ENCODE data around the gene GPR146. TPM values are rescaled to one million over a fixed set of nuclear protein-coding genes. Genes with fewer than 3 reads are reported as not detected.

Gene GPR146
- total RNA-seq, 2 experiments from 2014 or later = 0.40 to 2.1 TPM

DNA sequence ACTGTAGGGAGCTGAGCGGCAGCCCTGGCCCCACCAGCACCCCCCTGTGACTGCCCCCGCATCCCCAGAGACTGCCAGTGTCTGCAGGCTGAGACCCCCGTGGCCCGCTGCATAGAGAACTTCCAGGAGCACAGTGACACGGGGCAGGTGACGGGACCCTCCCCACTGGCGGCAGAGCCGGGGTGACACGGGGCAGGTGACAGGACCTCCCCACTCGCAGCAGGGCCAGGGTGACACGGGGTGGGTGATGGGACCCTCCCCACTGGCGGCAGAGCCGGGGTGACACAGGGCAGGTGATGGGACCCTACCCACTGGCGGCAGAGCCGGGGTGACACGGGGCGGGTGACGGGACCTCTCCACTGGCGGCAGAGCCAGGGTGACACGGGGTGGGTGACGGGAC, 45.9 kb downstream of the GPR146 start:
- no peaks in the 10 kb centered on the region for H3K9me3 Mint-ChIP-seq (ENCODE audit: low read depth)
- H3K36me3 Mint-ChIP-seq = no peaks in the 10 kb centered on the region
- no peak overlapping the region for H3K27ac Mint-ChIP-seq
- peaks cover 6% of the 10 kb centered on the region for H3K27me3 Mint-ChIP-seq
- no peak overlapping the region for H3K4me3 Mint-ChIP-seq
- ATAC-seq (no peak), DNase-seq (no peak)
- H3K4me1 Mint-ChIP-seq = peaks cover 10% of the 10 kb centered on the region
- CTCF ChIA-PET = interaction anchor here (0.9 to 5.6 kb wide), 3 partner anchors 9 to 86 kb away, joined by 3 to 69 read pairs (median 3); no protein-coding TSS in a partner anchor

GRCh38 chr7:1090686-1091643, 46.6 kb downstream of the GPR146 start:
- H3K4me1 Mint-ChIP-seq = peaks cover 10% of the 10 kb centered on the region
- H3K27me3 Mint-ChIP-seq = peaks cover 6% of the 10 kb centered on the region
- no peak overlapping the region for H3K27ac Mint-ChIP-seq
- DNase-seq = no peak
- no peak overlapping the region for H3K4me3 Mint-ChIP-seq
- CTCF ChIA-PET = interaction anchor here (0.9 to 2.1 kb wide), 6 partner anchors 9 to 98 kb away, joined by 3 to 7 read pairs (median 4); no protein-coding TSS in a partner anchor
- H3K9me3 Mint-ChIP-seq (ENCODE audit: low read depth) = no peaks in the 10 kb centered on the region
- ATAC-seq = no peak
- no peaks in the 10 kb centered on the region for H3K36me3 Mint-ChIP-seq

DNA sequence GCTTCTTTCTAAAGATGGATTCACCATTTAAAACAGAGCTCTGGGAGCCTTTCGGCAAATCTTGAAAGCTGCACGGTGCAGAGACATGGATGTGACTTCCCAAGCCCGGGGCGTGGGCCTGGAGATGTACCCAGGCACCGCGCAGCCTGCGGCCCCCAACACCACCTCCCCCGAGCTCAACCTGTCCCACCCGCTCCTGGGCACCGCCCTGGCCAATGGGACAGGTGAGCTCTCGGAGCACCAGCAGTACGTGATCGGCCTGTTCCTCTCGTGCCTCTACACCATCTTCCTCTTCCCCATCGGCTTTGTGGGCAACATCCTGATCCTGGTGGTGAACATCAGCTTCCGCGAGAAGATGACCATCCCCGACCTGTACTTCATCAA, 47.3 kb downstream of the GPR146 start:
- H3K27me3 Mint-ChIP-seq = peaks cover 6% of the 10 kb centered on the region
- DNase-seq = no peak
- ATAC-seq = no peak

GRCh38 chr7:1092161-1092632, 47.9 kb downstream of the GPR146 start:
- H3K36me3 Mint-ChIP-seq = no peaks in the 10 kb centered on the region
- ATAC-seq = no peak
- no peak overlapping the region for H3K4me3 Mint-ChIP-seq
- H3K4me1 Mint-ChIP-seq = peaks cover 4% of the 10 kb centered on the region
- no peak for DNase-seq
- no peaks in the 10 kb centered on the region for H3K9me3 Mint-ChIP-seq (ENCODE audit: low read depth)
- H3K27me3 Mint-ChIP-seq = peaks cover 3% of the 10 kb centered on the region
- no peak overlapping the region for H3K27ac Mint-ChIP-seq
- CTCF ChIA-PET = interaction anchor here (1.2 to 2.1 kb wide), 4 partner anchors 26 to 99 kb away, joined by 3 to 7 read pairs (median 4); no protein-coding TSS in a partner anchor

More for the DNA sequence above, 47.3 kb downstream of the GPR146 start:
- Mint-ChIP-seq H3K4me1 (peaks cover 10% of the 10 kb centered on the region), H3K27ac (no peak overlapping the region), H3K9me3 (ENCODE audit: low read depth) (no peaks in the 10 kb centered on the region), H3K36me3 (no peaks in the 10 kb centered on the region), H3K4me3 (no peak overlapping the region)
- CTCF ChIA-PET = interaction anchor here (1.2 to 2.1 kb wide), 4 partner anchors 26 to 98 kb away, joined by 3 to 7 read pairs (median 4); no protein-coding TSS in a partner anchor

DNA sequence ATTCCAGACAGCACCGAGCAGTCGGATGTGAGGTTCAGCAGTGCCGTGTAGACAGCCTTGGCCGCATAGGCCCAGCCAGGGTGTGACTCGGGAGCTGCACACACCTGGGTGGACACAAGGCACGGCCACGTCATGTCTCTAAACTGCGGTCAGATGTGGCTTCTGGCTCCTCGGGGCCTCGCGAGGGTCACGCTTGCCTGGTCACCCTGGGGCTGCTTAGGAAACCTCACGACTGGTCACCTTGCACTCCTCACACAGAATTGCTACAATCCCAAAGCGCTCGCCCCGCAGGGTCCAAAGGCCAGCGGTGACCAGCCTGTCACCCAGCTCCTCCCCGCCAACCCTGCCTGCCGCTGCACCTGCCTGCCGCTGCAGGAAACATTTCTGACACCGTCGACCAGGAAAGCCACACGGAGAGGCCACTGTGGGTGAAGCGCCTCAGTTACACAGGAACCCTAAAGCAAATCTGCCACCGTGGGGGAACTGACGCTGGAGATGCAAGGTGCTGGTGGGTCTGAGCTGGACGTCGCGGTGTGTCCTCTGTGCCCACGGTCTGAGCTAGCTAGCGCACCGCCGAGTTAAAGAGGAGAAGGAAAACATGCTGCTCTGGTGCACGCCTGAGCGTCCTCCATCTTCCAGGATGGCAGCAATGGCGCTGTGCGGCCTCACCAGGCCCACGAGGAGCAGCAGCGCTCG, 48.6 kb downstream of the GPR146 start:
- H3K36me3 Mint-ChIP-seq = peaks cover 1% of the 10 kb centered on the region
- H3K27ac Mint-ChIP-seq = no peak overlapping the region
- no peak for DNase-seq
- H3K9me3 Mint-ChIP-seq (ENCODE audit: low read depth) = no peaks in the 10 kb centered on the region
- no peaks in the 10 kb centered on the region for H3K27me3 Mint-ChIP-seq
- CTCF ChIA-PET = interaction anchor here (1.2 to 2.1 kb wide), 3 partner anchors 27 to 100 kb away, joined by 4 to 7 read pairs (median 5); no protein-coding TSS in a partner anchor
- peaks cover 3% of the 10 kb centered on the region for H3K4me1 Mint-ChIP-seq
- no peak for ATAC-seq
- no peak overlapping the region for H3K4me3 Mint-ChIP-seq

DNA sequence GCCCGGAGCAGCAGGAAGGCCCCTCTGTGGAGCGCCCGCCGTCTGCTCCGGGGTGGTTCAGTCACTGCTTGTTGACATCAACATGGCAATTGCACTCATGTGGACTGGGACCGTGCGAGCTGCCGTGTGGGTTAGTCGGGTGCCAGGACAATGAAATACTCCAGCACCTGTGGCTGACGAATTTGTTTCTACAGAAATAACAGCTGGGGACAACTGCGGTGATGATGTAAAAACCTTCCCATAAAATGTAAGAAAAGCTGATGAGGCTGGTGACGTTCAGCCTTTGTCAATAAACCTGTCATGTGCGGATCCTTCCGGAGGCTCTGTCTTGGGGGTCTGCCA, 49.1 kb downstream of the GPR146 start:
- peaks cover 3% of the 10 kb centered on the region for H3K4me1 Mint-ChIP-seq
- DNase-seq (no peak), ATAC-seq (no peak)
- H3K27ac Mint-ChIP-seq = no peak overlapping the region
- H3K4me3 Mint-ChIP-seq = no peak overlapping the region
- H3K9me3 Mint-ChIP-seq (ENCODE audit: low read depth) = peaks cover 3% of the 10 kb centered on the region
- H3K36me3 Mint-ChIP-seq = peaks cover 1% of the 10 kb centered on the region
- H3K27me3 Mint-ChIP-seq = no peaks in the 10 kb centered on the region
- CTCF ChIA-PET = interaction anchor here (1.9 kb wide), 1 partner anchor 28 kb away, joined by 5 read pairs; no protein-coding TSS in a partner anchor

DNA sequence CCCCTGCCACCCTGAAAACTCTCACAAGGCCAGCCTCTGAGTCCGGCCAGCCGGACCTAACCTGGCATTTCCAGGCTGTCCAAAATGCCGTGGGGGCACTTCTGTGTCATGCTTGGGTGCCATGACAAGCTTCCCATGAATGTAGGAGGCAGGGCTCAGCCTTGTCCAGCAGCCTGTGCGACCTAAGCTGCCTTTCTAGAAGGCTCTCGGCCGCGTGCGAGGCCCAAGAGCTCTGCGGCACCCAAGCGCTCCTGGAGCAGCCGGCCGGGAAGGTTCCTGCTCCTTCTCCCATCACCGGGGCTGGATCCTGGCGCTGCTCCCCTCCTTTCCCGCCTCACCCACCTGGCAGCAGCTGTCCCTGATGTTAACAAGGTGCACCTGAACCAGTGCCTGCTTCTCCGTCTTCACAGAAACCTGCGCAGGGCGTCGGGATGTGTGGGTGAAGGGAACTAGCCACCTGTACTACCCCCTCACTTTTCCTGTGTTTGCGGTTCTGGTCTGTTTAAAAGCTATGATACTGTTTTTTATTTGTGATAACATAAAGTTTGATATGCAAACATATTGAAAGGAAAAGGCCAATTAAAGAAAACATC, 49.7 kb downstream of the GPR146 start:
- ATAC-seq = no peak
- Mint-ChIP-seq H3K27me3 (no peaks in the 10 kb centered on the region), H3K36me3 (peaks cover 1% of the 10 kb centered on the region), H3K27ac (no peak overlapping the region), H3K4me3 (no peak overlapping the region), H3K4me1 (peaks cover 3% of the 10 kb centered on the region), H3K9me3 (ENCODE audit: low read depth) (peaks cover 3% of the 10 kb centered on the region)
- CTCF ChIA-PET = interaction anchor here (1.2 to 1.9 kb wide), 2 partner anchors 8 to 29 kb away, joined by 5 read pairs; no protein-coding TSS in a partner anchor
- no peak for DNase-seq

DNA sequence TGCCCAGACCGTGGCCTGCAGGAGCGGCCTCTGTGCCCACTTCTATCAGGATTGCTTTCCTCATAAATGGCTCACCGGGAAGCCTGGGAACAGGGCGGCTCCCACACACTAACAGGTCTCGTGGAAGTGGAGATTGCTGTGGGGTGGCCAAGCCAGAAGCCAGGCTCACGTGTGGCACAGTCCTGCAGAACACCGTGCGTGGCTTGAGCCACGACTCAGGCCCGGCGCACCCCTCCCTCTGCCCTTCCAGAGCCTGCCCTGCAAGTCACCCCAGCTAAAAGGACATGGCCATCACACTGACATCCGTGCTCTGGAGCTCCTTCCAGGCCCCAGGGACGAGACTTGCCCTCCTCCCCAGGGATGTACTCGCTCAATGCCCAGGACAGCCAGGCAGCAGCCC, 50.5 kb downstream of the GPR146 start:
- Mint-ChIP-seq H3K27ac (no peak overlapping the region), H3K36me3 (peaks cover 1% of the 10 kb centered on the region), H3K4me3 (no peak overlapping the region), H3K9me3 (ENCODE audit: low read depth) (peaks cover 3% of the 10 kb centered on the region), H3K27me3 (no peaks in the 10 kb centered on the region), H3K4me1 (peaks cover 3% of the 10 kb centered on the region)
- CTCF ChIA-PET = interaction anchor here (1.2 to 1.9 kb wide), 2 partner anchors 9 to 102 kb away, joined by 5 to 6 read pairs; no protein-coding TSS in a partner anchor
- ATAC-seq = no peak
- no peak for DNase-seq

DNA sequence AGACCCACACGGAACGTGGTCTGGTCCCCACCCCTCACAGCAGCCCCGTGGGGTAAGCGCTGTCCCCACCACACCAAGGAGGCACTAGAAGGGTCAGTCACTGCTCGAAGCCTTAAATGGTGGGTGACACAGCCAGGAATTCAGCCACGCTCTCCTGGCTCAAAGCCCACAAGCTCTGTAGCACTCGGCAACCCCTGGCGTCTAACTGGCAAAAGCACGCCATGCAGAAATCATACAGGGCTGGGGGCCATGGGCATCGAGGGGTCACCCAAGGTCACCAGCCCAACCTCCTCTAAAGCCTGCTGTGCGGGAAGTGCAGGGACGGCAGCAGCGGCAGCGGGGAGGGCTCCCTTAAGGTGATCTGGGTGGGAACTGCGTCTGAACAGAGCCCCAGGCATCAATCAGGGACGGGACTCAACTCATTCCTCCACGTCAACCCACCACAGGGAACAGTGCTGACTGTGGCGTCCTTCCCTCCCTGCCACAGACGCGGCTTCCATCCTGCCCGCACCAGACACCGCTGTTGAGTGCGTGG, 51.3 kb downstream of the GPR146 start:
- Mint-ChIP-seq H3K9me3 (ENCODE audit: low read depth) (peaks cover 3% of the 10 kb centered on the region), H3K4me3 (no peak overlapping the region), H3K36me3 (peaks cover 1% of the 10 kb centered on the region), H3K27ac (no peak overlapping the region), H3K27me3 (no peaks in the 10 kb centered on the region), H3K4me1 (peaks cover 3% of the 10 kb centered on the region)
- ATAC-seq = no peak
- CTCF ChIA-PET = interaction anchor here (1.2 to 1.9 kb wide), 3 partner anchors 10 to 379 kb away, joined by 3 to 6 read pairs (median 4); no protein-coding TSS in a partner anchor
- DNase-seq = no peak

DNA sequence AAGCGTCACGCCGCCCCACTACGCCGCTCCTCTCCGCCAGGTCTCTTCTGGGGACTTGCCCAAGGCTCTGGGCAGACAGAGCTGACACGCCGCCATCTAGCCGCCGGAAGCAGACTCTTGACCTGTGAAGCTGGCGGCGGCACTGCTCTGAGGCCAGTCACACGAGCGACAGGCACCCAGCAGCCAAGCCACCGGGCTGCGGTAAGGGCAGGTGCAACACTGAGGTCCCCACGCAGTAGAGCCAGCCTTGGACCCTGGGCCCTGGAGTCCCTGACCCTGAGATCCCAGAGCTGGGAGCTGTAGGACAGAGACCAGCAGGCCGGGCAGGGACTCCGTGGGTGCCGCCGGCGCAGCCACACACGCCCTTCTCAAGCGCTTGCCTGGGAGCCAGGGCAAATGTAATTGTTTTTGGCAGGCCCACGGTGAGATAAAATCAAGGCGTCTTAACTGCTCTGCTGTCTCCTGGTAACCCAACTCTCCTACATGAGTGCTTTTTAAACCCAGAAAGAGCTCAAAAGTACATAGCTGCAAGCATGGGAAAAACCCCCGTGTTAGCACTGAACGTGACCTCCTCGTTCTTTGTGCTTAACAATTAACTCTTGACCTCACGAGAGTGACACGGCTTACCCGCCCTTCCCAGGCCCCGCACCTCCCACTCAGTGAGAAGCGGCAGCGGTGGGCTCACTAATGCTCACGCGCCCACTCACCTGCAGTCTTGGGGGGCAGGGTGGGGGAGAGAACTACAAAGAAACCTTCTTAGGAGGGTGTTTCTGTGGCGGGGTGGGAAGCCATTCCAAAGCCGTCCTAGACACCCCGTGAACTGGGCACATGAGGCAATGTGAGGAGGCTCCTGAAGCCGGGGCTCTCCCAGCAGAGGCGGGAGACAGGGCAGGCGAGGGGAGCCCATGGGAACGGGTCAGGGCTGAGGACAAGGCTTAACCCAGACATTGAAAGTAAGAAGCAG, 52.1 kb downstream of the GPR146 start:
- Mint-ChIP-seq H3K9me3 (ENCODE audit: low read depth) (peaks cover 3% of the 10 kb centered on the region), H3K27ac (no peak overlapping the region), H3K27me3 (no peaks in the 10 kb centered on the region), H3K4me3 (no peak overlapping the region), H3K36me3 (peaks cover 1% of the 10 kb centered on the region), H3K4me1 (peaks cover 3% of the 10 kb centered on the region)
- DNase-seq (no peak), ATAC-seq (no peak)
- CTCF ChIA-PET = interaction anchor here (1.2 to 1.9 kb wide), 3 partner anchors 11 to 378 kb away, joined by 3 to 6 read pairs (median 4); no protein-coding TSS in a partner anchor

- CTCF ChIA-PET = interaction anchor here (1.2 to 1.4 kb wide), 2 partner anchors 11 to 377 kb away, joined by 3 to 4 read pairs; no protein-coding TSS in a partner anchor
- peaks cover 3% of the 10 kb centered on the region for H3K9me3 Mint-ChIP-seq (ENCODE audit: low read depth)
These were observed 52.8 kb downstream of the GPR146 start for GRCh38 chr7:1097120-1097504.

More at GRCh38 chr7:1097120-1097504, 52.8 kb downstream of the GPR146 start:
- peaks cover 1% of the 10 kb centered on the region for H3K36me3 Mint-ChIP-seq
- no peak overlapping the region for H3K27ac Mint-ChIP-seq
- no peak for DNase-seq
- no peak for ATAC-seq
- no peak overlapping the region for H3K4me3 Mint-ChIP-seq
- no peaks in the 10 kb centered on the region for H3K27me3 Mint-ChIP-seq
- peaks cover 3% of the 10 kb centered on the region for H3K4me1 Mint-ChIP-seq
